H1 (cell line): ENCODE results near the gene FHIT. TPM values are rescaled to one million over a fixed set of nuclear protein-coding genes. Genes with fewer than 3 reads are reported as not detected.

Source experiments
- CTCF ChIA-PET: fragments of 300-600 bp; sonication (Branson Sonifier 250); formaldehyde crosslinking; loops from one replicate; lab custom pipeline; 2021; ENCODE audit not compliant: partially characterized antibody; lab: Charles Lee
- POLR2A ChIA-PET: fragments of 300-600 bp; sonication (Branson Sonifier 250); formaldehyde crosslinking; loops from one replicate; lab custom pipeline; 2021; ENCODE audit warnings: inconsistent platforms; ENCODE audit not compliant: partially characterized antibody; lab: Charles Lee
- DNase-seq, 2 experiments: peaks; one replicate each; pipeline versions ENCODE4 v3.0.0 to v3.0.0-alpha.2; 2010 to 2022; ENCODE audit warnings: low spot score in 2 of 2, low read depth in 1 of 2, mixed read lengths in 1 of 2
- FAIRE-seq: peaks from 2 replicates; lab custom pipeline; 2011; peaks lifted over from hg19 to GRCh38; lab: Jason Lieb, UNC
- H2AFZ ChIP-seq: 2 replicates; pipeline ENCODE4 v1.8.1; 2012; ENCODE audit warnings: low read length, inconsistent platforms
- H2AK5ac ChIP-seq: 2 replicates; pipeline ENCODE4 v1.6.1; 2013; ENCODE audit warnings: low read depth, low read length
- H2BK120ac ChIP-seq: replicated peaks from 2 replicates; pipeline ENCODE3; 2013; ENCODE audit warnings: low read depth, low read length, inconsistent platforms
- H2BK12ac ChIP-seq: 2 replicates; pipeline ENCODE4 v1.6.1; 2013; ENCODE audit warnings: low read depth, low read length
- H2BK15ac ChIP-seq: 2 replicates; pipeline ENCODE4 v1.6.1; 2013; ENCODE audit warnings: low read length
- H2BK20ac ChIP-seq: 2 replicates; pipeline ENCODE4 v1.6.1; 2013; ENCODE audit warnings: low read length
- H2BK5ac ChIP-seq: 2 replicates; pipeline ENCODE4 v1.6.1; 2013; ENCODE audit warnings: low read depth, low read length
- H3K14ac ChIP-seq: 2 replicates; pipeline ENCODE4 v1.6.1; 2013; ENCODE audit warnings: inconsistent platforms; ENCODE audit not compliant: insufficient read length
- H3K18ac ChIP-seq: 2 replicates; pipeline ENCODE4 v1.6.1; 2013; ENCODE audit warnings: low read length; ENCODE audit errors: extremely low read depth
- H3K23ac ChIP-seq: 2 replicates; pipeline ENCODE4 v1.6.1; 2013; ENCODE audit warnings: inconsistent platforms; ENCODE audit not compliant: insufficient read length
- H3K23me2 ChIP-seq: 2 replicates; pipeline ENCODE4 v1.6.1; 2013; ENCODE audit warnings: low read depth, low read length
- H3K27ac ChIP-seq: 2 replicates; pipeline ENCODE4 v1.6.1; 2011; ENCODE audit warnings: low read depth, low read length, inconsistent platforms
- H3K27me3 ChIP-seq, 4 experiments: replicated peaks in 1 of 4; 1 replicate in 1 of 4; 2 replicates in 3 of 4; pipeline versions ENCODE4 v1.6.1 to v1.8.1; 2011 to 2013; ENCODE audit warnings: low read length in 3 of 4, mild to moderate bottlenecking in 3 of 4, inconsistent platforms in 2 of 4, mixed read lengths in 2 of 4, moderate library complexity in 1 of 4; ENCODE audit not compliant: control insufficient read depth in 3 of 4, insufficient read depth in 3 of 4; ENCODE audit errors: extremely low read depth in 1 of 4
- H3K36me3 ChIP-seq, 4 experiments: 2 replicates each; pipeline versions ENCODE4 v1.6.1 to v1.8.1; 2011 to 2013; ENCODE audit warnings: mild to moderate bottlenecking in 4 of 4, low read length in 3 of 4, moderate library complexity in 2 of 4, control low read depth in 1 of 4, inconsistent platforms in 1 of 4; ENCODE audit not compliant: insufficient read depth in 4 of 4, control insufficient read depth in 2 of 4
- H3K4ac ChIP-seq: replicated peaks from 2 replicates; pipeline ENCODE3; 2013; ENCODE audit warnings: low read length, low read depth, mixed read lengths, inconsistent platforms; ENCODE audit not compliant: insufficient read length
- H3K4me1 ChIP-seq, 4 experiments: replicated peaks in 1 of 4; 1 replicate in 1 of 4; 2 replicates in 3 of 4; pipeline versions ENCODE4 v1.6.1 to v1.8.1; 2011 to 2013; ENCODE audit warnings: low read length in 3 of 4, inconsistent platforms in 2 of 4, mixed read lengths in 1 of 4; ENCODE audit not compliant: insufficient read depth in 4 of 4, control insufficient read depth in 3 of 4
- H3K4me2 ChIP-seq, 2 experiments: 2 replicates each; pipeline versions ENCODE4 v1.6.1 to v1.8.1; 2011 to 2013; ENCODE audit warnings: low read depth in 2 of 2, low read length in 2 of 2, control low read depth in 1 of 2, inconsistent platforms in 1 of 2, mild to moderate bottlenecking in 1 of 2; ENCODE audit not compliant: insufficient read depth in 1 of 2
- H3K4me3 ChIP-seq, 4 experiments: fragments of 200-600, 300-600 bp in 1 of 4; sonication (generic), shearing (Covaris generic), sonication (Bioruptor Twin) in 1 of 4; 2 replicates each; pipeline versions ENCODE4 v1.5.1 to v1.8.1; 2011 to 2016; ENCODE audit warnings: low read length in 4 of 4, low read depth in 3 of 4, control low read depth in 2 of 4, inconsistent platforms in 2 of 4, mild to moderate bottlenecking in 2 of 4, mixed read lengths in 1 of 4, moderate library complexity in 1 of 4; ENCODE audit not compliant: insufficient read depth in 2 of 4; ENCODE audit errors: extremely low read depth in 1 of 4
- H3K56ac ChIP-seq: replicated peaks from 2 replicates; pipeline ENCODE3; 2013; ENCODE audit warnings: low read depth, mild to moderate bottlenecking, mixed read lengths, low read length, inconsistent platforms; ENCODE audit not compliant: insufficient read length
- H3K79me1 ChIP-seq: 2 replicates; pipeline ENCODE4 v1.6.1; 2013; ENCODE audit warnings: low read depth, low read length, control low read depth
- H3K79me2 ChIP-seq, 2 experiments: 2 replicates each; pipeline versions ENCODE4 v1.6.1 to v1.8.1; 2012 to 2013; ENCODE audit warnings: low read length in 2 of 2, mild to moderate bottlenecking in 2 of 2, inconsistent platforms in 1 of 2; ENCODE audit not compliant: insufficient read depth in 2 of 2, control insufficient read depth in 1 of 2
- H3K9ac ChIP-seq, 4 experiments: replicated peaks in 1 of 4; 1 replicate in 1 of 4; 2 replicates in 3 of 4; pipeline versions ENCODE4 v1.6.1 to v1.8.1; 2011 to 2013; ENCODE audit warnings: low read depth in 3 of 4, low read length in 3 of 4, control low read depth in 2 of 4, mild to moderate bottlenecking in 2 of 4, moderate library complexity in 2 of 4, inconsistent platforms in 1 of 4; ENCODE audit errors: extremely low read depth in 1 of 4
- H3K9me3 ChIP-seq, 2 experiments: 2 replicates each; pipeline versions ENCODE4 v1.6.1 to v1.8.1; 2012 to 2013; ENCODE audit warnings: mild to moderate bottlenecking in 2 of 2, moderate library complexity in 2 of 2, control low read depth in 1 of 2, inconsistent platforms in 1 of 2, low read depth in 1 of 2, low read length in 1 of 2, mixed read lengths in 1 of 2; ENCODE audit not compliant: insufficient read depth in 2 of 2
- H4K20me1 ChIP-seq, 2 experiments: replicated peaks in 1 of 2; 2 replicates each; pipeline versions ENCODE3 to v1.8.1; 2011 to 2013; ENCODE audit warnings: inconsistent platforms in 2 of 2, low read length in 2 of 2, mild to moderate bottlenecking in 1 of 2; ENCODE audit not compliant: insufficient read depth in 2 of 2, control insufficient read depth in 1 of 2
- H4K5ac ChIP-seq: 2 replicates; pipeline ENCODE4 v1.6.1; 2013; ENCODE audit warnings: low read length, low read depth, mixed read lengths, inconsistent platforms; ENCODE audit not compliant: insufficient read length
- H4K8ac ChIP-seq: 2 replicates; pipeline ENCODE4 v1.8.0; 2013; ENCODE audit warnings: mild to moderate bottlenecking, moderate library complexity, low read length, inconsistent platforms; ENCODE audit not compliant: insufficient read depth; ENCODE audit errors: extremely low read depth
- H4K91ac ChIP-seq: replicated peaks from 2 replicates; pipeline ENCODE3; 2013; ENCODE audit warnings: low read length, mixed read lengths, inconsistent platforms; ENCODE audit not compliant: insufficient read length
- CBX5 ChIP-seq: fragments of 300-800, 300-1000 bp; sonication (generic); IDR thresholded peaks from 2 replicates; pipeline ENCODE4 v1.7.1; 2016; ENCODE audit warnings: antibody characterized with exemption, low read length, low read depth
- MAFK ChIP-seq: IDR thresholded peaks from 2 replicates; pipeline ENCODE4 v1.6.1; 2012; ENCODE audit warnings: low read depth, mild to moderate bottlenecking, improper control_type of control experiment, low read length
- PHF8 ChIP-seq: fragments of 200-600 bp; sonication (generic); conservative IDR thresholded peaks from 2 replicates; pipeline ENCODE4 v1.7.1; 2012; ENCODE audit warnings: low read depth, mild to moderate bottlenecking, inconsistent platforms, low read length, moderate library complexity
- WGBS, 2 experiments: shearing (Covaris generic) in 1 of 2; methylation state at CpG; one replicate each; pipeline versions ENCODE4 v1.1.6 to v1.1.7; 2013 to 2015; ENCODE audit warnings: low lambda C conversion rate in 2 of 2, mixed read lengths in 2 of 2, inconsistent platforms in 1 of 2, low coverage in 1 of 2, missing lambda C conversion rate in 1 of 2; ENCODE audit not compliant: insufficient replicate concordance in 2 of 2, insufficient coverage in 1 of 2, insufficient read length in 1 of 2; ENCODE audit errors: extremely low coverage in 1 of 2, missing lambda C conversion rate in 1 of 2; 5-methylcytosine and 5-hydroxymethylcytosine counted together
- polyA plus RNA-seq, 7 experiments: library from polyadenylated mRNA; depleted of rRNA in 3 of 7; stranded (reverse) in 5 of 7; unstranded in 2 of 7; fragments of >200 nt in 5 of 7; fragments of 200-250 nt in 2 of 7; gene quantifications; 1 replicate in 5 of 7; 2 replicates in 1 of 7; 4 replicates in 1 of 7; pipeline versions ENCODE4 v1.2.1 to v1.2.3, GENCODE V29; 2011 to 2013; ENCODE audit warnings: missing spikeins in 2 of 7, mixed read lengths in 2 of 7
- total RNA-seq: library from RNA; stranded (reverse); fragmentation: NEBNext Ultra II Directional; extraction: Animal tissue kit (Norgen Biotek cat#: 25700); gene quantifications from 2 replicates; pipeline ENCODE4 v1.2.1, GENCODE V29; 2021

FHIT gene
- total and polyA plus RNA-seq, 2 of the 8 experiments (the other 6 are each of a cell fraction or from before 2014, with no cell fraction given), result 1.2 to 3.2 TPM

- Histone ChIP-seq H2AFZ (no peak overlapping the region), H3K14ac (no peak overlapping the region), H3K23me2 (no peaks in the 10 kb centered on the region), H2BK12ac (no peak overlapping the region), H4K8ac (no peak overlapping the region), H3K9me3 (no peaks in the 10 kb centered on the region), H3K36me3 (no peaks in the 10 kb centered on the region), H2BK15ac (no peak overlapping the region), H3K18ac (no peak overlapping the region), H3K23ac (no peak overlapping the region), H3K27ac (no peak overlapping the region), H3K27me3 (no peaks in the 10 kb centered on the region), H2BK20ac (no peak overlapping the region), H4K5ac (no peak overlapping the region), H3K79me2 (no peaks in the 10 kb centered on the region), H4K20me1 (no peaks in the 10 kb centered on the region), H2AK5ac (no peak overlapping the region), H3K56ac (no peak overlapping the region), H3K4ac (no peak overlapping the region), H4K91ac (no peak overlapping the region), H3K4me3 (no peak overlapping the region), H3K79me1 (no peaks in the 10 kb centered on the region), H3K4me2 (no peak overlapping the region), H3K9ac (no peak overlapping the region), H3K4me1 (no peaks in the 10 kb centered on the region), H2BK5ac (no peak overlapping the region), H2BK120ac (no peak overlapping the region)
- CTCF ChIA-PET, result no interaction called here
- POLR2A ChIA-PET, result no interaction called here
- DNase-seq (no peak), FAIRE-seq (no peak)
- WGBS, 2 experiments, result 86% methylated on average over 7 of the region's 7 CpGs; no CpG with 5 or more reads in 1 of the 2 experiments
- TF ChIP-seq PHF8, result no peak
- no peak for TF ChIP-seq MAFK
- no peak for TF ChIP-seq CBX5
Observed at GRCh38 chr3:60269829-60270266, 981.4 kb downstream of the FHIT start.
